Measurements from ENCODE around the gene TOPBP1.
A peak's percentile ranks its signal among the peaks of the same experiment; 100 is the strongest.

The TOPBP1 gene

GRCh38 chr3:133591271-133591742 lies 70.4 kb downstream of the TOPBP1 start:
- in situ Hi-C loops (cut with HindIII; ENCODE audit: low pct_unique_long_range_greater_than_20kb, low sequenced_read_pairs), result no loop called here
- TF ChIP-seq JUND (IDR thresholded peaks at IDR 0.05; ENCODE audit: low read depth), result no peak
- no peak for DNase-seq (ENCODE audit: low read depth in 1 of 2, low spot score in 1 of 2)

- in situ Hi-C loops (cut with HindIII; ENCODE audit: low pct_unique_long_range_greater_than_20kb, low sequenced_read_pairs), result no loop called here
- DNase-seq (ENCODE audit: low read depth in 1 of 2, low spot score in 1 of 2), result no peak
- TF ChIP-seq JUND (IDR thresholded peaks at IDR 0.05; ENCODE audit: low read depth), result no peak
Observed at GRCh38 chr3:133589503-133589902, 72.2 kb downstream of the TOPBP1 start.

- no peak for TF ChIP-seq JUND (IDR thresholded peaks at IDR 0.05; ENCODE audit: low read depth)
- in situ Hi-C loops (cut with HindIII; ENCODE audit: low pct_unique_long_range_greater_than_20kb, low sequenced_read_pairs), result no loop called here
- DNase-seq (ENCODE audit: low read depth in 1 of 2, low spot score in 1 of 2), result no peak
Observed at GRCh38 chr3:133588784-133589465, 72.8 kb downstream of the TOPBP1 start.

GRCh38 chr3:133588035-133588434 lies 73.7 kb downstream of the TOPBP1 start:
- TF ChIP-seq JUND (IDR thresholded peaks at IDR 0.05; ENCODE audit: low read depth), result no peak
- no peak for DNase-seq (ENCODE audit: low read depth in 1 of 2, low spot score in 1 of 2)
- in situ Hi-C loops (cut with HindIII; ENCODE audit: low pct_unique_long_range_greater_than_20kb, low sequenced_read_pairs), result no loop called here

GRCh38 chr3:133583396-133583795 lies 78.3 kb downstream of the TOPBP1 start:
- TF ChIP-seq JUND (IDR thresholded peaks at IDR 0.05; ENCODE audit: low read depth), result no peak
- DNase-seq (ENCODE audit: low read depth in 1 of 2, low spot score in 1 of 2), result no peak
- in situ Hi-C loops (cut with HindIII; ENCODE audit: low pct_unique_long_range_greater_than_20kb, low sequenced_read_pairs), result no loop called here

GRCh38 chr3:133578548-133579191 lies 83.1 kb downstream of the TOPBP1 start:
- in situ Hi-C loops (cut with HindIII; ENCODE audit: low pct_unique_long_range_greater_than_20kb, low sequenced_read_pairs), result no loop called here
- no peak; the same call in 1 of the 2 replicates for TF ChIP-seq JUND (IDR thresholded peaks at IDR 0.05; ENCODE audit: low read depth)
- DNase-seq (ENCODE audit: low read depth in 1 of 2, low spot score in 1 of 2), result peak; percentile 13 to 81

GRCh38 chr3:133576169-133576568 lies 85.6 kb downstream of the TOPBP1 start:
- peak in 1 of 2 experiments; percentile 57 for DNase-seq (ENCODE audit: low read depth in 1 of 2, low spot score in 1 of 2)
- in situ Hi-C loops (cut with HindIII; ENCODE audit: low pct_unique_long_range_greater_than_20kb, low sequenced_read_pairs), result no loop called here
- no peak for TF ChIP-seq JUND (IDR thresholded peaks at IDR 0.05; ENCODE audit: low read depth)

GRCh38 chr3:133575086-133575485 lies 86.7 kb downstream of the TOPBP1 start:
- no peak for DNase-seq (ENCODE audit: low read depth in 1 of 2, low spot score in 1 of 2)
- TF ChIP-seq JUND (IDR thresholded peaks at IDR 0.05; ENCODE audit: low read depth), result no peak
- in situ Hi-C loops (cut with HindIII; ENCODE audit: low pct_unique_long_range_greater_than_20kb, low sequenced_read_pairs), result no loop called here

GRCh38 chr3:133574260-133574881 lies 87.4 kb downstream of the TOPBP1 start:
- in situ Hi-C loops (cut with HindIII; ENCODE audit: low pct_unique_long_range_greater_than_20kb, low sequenced_read_pairs), result no loop called here
- no peak for TF ChIP-seq JUND (IDR thresholded peaks at IDR 0.05; ENCODE audit: low read depth)
- DNase-seq (ENCODE audit: low read depth in 1 of 2, low spot score in 1 of 2), result no peak

GRCh38 chr3:133573629-133574194 lies 88.0 kb downstream of the TOPBP1 start, which contains the start of gene CDV3:
Gene CDV3 (plus strand): TSS chr3:133573686. CDS start chr3:133574045, 359 bp downstream.
- TF ChIP-seq JUND (IDR thresholded peaks at IDR 0.05; ENCODE audit: low read depth), result no peak
- DNase-seq (ENCODE audit: low read depth in 1 of 2, low spot score in 1 of 2), result no peak
- in situ Hi-C loops (cut with HindIII; ENCODE audit: low pct_unique_long_range_greater_than_20kb, low sequenced_read_pairs), result no loop called here

GRCh38 chr3:133573054-133573628 lies 88.6 kb downstream of the TOPBP1 start:
- DNase-seq (ENCODE audit: low read depth in 1 of 2, low spot score in 1 of 2), result peak; percentile 77 to 100
- in situ Hi-C loops (cut with HindIII; ENCODE audit: low pct_unique_long_range_greater_than_20kb, low sequenced_read_pairs), result no loop called here
- TF ChIP-seq JUND (IDR thresholded peaks at IDR 0.05; ENCODE audit: low read depth), result no peak
